ENCODE measurements around the gene ARSB. TPM values are rescaled to one million over a fixed set of nuclear protein-coding genes. Genes with fewer than 3 reads are reported as not detected.

Gene ARSB
- total RNA-seq, 1 donor from 2014 or later: 18.5 TPM

GRCh38 chr5:78908173-78909061, 76.7 kb downstream of the ARSB start:
- Mint-ChIP-seq H3K4me1 (ENCODE audit: unreplicated experiment) (peaks cover 50% of the 10 kb centered on the region), H3K9me3 (no peaks in the 10 kb centered on the region), H3K27ac (peak overlapping the region; percentile 74), H3K27me3 (no peaks in the 10 kb centered on the region), H3K36me3 (no peaks in the 10 kb centered on the region), H3K4me3 (peak overlapping the region; percentile 77)
- no peak for DNase-seq (ENCODE audit: extremely low spot score, unreplicated experiment)
- TF ChIP-seq CTCF (conservative IDR thresholded peaks at IDR 0.05): peak; percentile 17

- no peak for TF ChIP-seq CTCF (conservative IDR thresholded peaks at IDR 0.05)
- Mint-ChIP-seq H3K4me1 (ENCODE audit: unreplicated experiment) (peaks cover 55% of the 10 kb centered on the region), H3K9me3 (no peaks in the 10 kb centered on the region), H3K27me3 (no peaks in the 10 kb centered on the region), H3K36me3 (no peaks in the 10 kb centered on the region), H3K4me3 (peak overlapping the region; percentile 27), H3K27ac (no peak overlapping the region)
- DNase-seq (ENCODE audit: extremely low spot score, unreplicated experiment): no peak
Measured at GRCh38 chr5:78907255-78907891, 77.7 kb downstream of the ARSB start.

- Mint-ChIP-seq H3K36me3 (peaks cover 4% of the 10 kb centered on the region), H3K27me3 (no peaks in the 10 kb centered on the region), H3K27ac (no peak overlapping the region), H3K4me3 (no peak overlapping the region), H3K9me3 (no peaks in the 10 kb centered on the region), H3K4me1 (ENCODE audit: unreplicated experiment) (peaks cover 45% of the 10 kb centered on the region)
- TF ChIP-seq CTCF (conservative IDR thresholded peaks at IDR 0.05): no peak
- DNase-seq (ENCODE audit: extremely low spot score, unreplicated experiment): no peak
Measured at GRCh38 chr5:78905084-78905938, 79.8 kb downstream of the ARSB start.

- Mint-ChIP-seq H3K36me3 (peaks cover 15% of the 10 kb centered on the region), H3K4me1 (ENCODE audit: unreplicated experiment) (peaks cover 31% of the 10 kb centered on the region), H3K27ac (no peak overlapping the region), H3K9me3 (peaks cover 5% of the 10 kb centered on the region), H3K4me3 (no peak overlapping the region), H3K27me3 (no peaks in the 10 kb centered on the region)
- no peak for TF ChIP-seq CTCF (conservative IDR thresholded peaks at IDR 0.05)
- no peak for DNase-seq (ENCODE audit: extremely low spot score, unreplicated experiment)
Measured at GRCh38 chr5:78903861-78904260, 81.2 kb downstream of the ARSB start.

GRCh38 chr5:78903353-78903752, 81.8 kb downstream of the ARSB start:
- Mint-ChIP-seq H3K4me3 (no peak overlapping the region), H3K27me3 (no peaks in the 10 kb centered on the region), H3K4me1 (ENCODE audit: unreplicated experiment) (peaks cover 26% of the 10 kb centered on the region), H3K36me3 (peaks cover 16% of the 10 kb centered on the region), H3K27ac (peak overlapping the region; percentile 24), H3K9me3 (peaks cover 5% of the 10 kb centered on the region)
- no peak for TF ChIP-seq CTCF (conservative IDR thresholded peaks at IDR 0.05)
- DNase-seq (ENCODE audit: extremely low spot score, unreplicated experiment): no peak
